ENCODE data around the gene COLQ. TPM values are rescaled to one million over a fixed set of nuclear protein-coding genes. Genes with fewer than 3 reads are reported as not detected.

Gene COLQ
- total RNA-seq, 1 donor from 2014 or later, result 10.0 TPM

GRCh38 chr3:15527031-15527459, 5.5 kb upstream of the COLQ start:
- TF ChIP-seq, protein P1, sequence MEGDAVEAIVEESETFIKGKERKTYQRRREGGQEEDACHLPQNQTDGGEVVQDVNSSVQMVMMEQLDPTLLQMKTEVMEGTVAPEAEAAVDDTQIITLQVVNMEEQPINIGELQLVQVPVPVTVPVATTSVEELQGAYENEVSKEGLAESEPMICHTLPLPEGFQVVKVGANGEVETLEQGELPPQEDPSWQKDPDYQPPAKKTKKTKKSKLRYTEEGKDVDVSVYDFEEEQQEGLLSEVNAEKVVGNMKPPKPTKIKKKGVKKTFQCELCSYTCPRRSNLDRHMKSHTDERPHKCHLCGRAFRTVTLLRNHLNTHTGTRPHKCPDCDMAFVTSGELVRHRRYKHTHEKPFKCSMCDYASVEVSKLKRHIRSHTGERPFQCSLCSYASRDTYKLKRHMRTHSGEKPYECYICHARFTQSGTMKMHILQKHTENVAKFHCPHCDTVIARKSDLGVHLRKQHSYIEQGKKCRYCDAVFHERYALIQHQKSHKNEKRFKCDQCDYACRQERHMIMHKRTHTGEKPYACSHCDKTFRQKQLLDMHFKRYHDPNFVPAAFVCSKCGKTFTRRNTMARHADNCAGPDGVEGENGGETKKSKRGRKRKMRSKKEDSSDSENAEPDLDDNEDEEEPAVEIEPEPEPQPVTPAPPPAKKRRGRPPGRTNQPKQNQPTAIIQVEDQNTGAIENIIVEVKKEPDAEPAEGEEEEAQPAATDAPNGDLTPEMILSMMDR (IDR thresholded peaks at IDR 0.05; ENCODE audit: unreplicated experiment), result peak; percentile 55
- Mint-ChIP-seq H3K9me3 (no peaks in the 10 kb centered on the region), H3K27ac (peak overlapping the region; percentile 60), H3K36me3 (peaks cover 3% of the 10 kb centered on the region), H3K27me3 (ENCODE audit: low read depth) (no peaks in the 10 kb centered on the region), H3K4me3 (no peak overlapping the region), H3K4me1 (peaks cover 11% of the 10 kb centered on the region)
- peak in 1 of 2 experiments; percentile 53 for DNase-seq (ENCODE audit: low spot score in 2 of 2, unreplicated experiment in 2 of 2)

DNA sequence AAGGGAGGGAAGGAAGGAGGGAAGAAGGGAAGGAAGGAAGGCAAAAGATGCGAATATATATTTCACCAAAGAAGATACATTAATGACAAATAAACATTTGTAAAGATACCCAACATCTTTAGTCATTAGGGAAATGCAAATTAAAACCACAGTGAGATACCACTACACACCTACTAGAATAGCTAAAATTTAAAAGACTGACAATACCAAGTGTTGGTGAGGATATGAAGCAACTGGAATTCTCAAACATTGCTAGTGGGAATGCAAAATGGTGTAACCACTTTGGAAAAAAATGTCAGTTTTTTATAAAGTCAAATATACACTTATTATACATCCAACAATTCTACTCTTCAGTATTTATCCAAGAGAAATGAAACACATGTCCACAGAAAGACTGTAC, 4.3 kb upstream of the COLQ start:
- Mint-ChIP-seq H3K4me1 (peaks cover 24% of the 10 kb centered on the region), H3K9me3 (no peaks in the 10 kb centered on the region)

GRCh38 chr3:15523660-15524417, 2.3 kb upstream of the COLQ start:
- Mint-ChIP-seq H3K27ac (no peak overlapping the region), H3K36me3 (peaks cover 2% of the 10 kb centered on the region), H3K27me3 (ENCODE audit: low read depth) (no peaks in the 10 kb centered on the region), H3K4me1 (peaks cover 30% of the 10 kb centered on the region), H3K4me3 (no peak overlapping the region), H3K9me3 (no peaks in the 10 kb centered on the region)
- TF ChIP-seq, protein P1 (IDR thresholded peaks at IDR 0.05; ENCODE audit: unreplicated experiment), result no peak
- no peak for DNase-seq (ENCODE audit: low spot score in 2 of 2, unreplicated experiment in 2 of 2)

More for the DNA sequence above, 4.3 kb upstream of the COLQ start:
- TF ChIP-seq, protein P1 (IDR thresholded peaks at IDR 0.05; ENCODE audit: unreplicated experiment), result no peak
- no peak overlapping the region for H3K4me3 Mint-ChIP-seq
- DNase-seq (ENCODE audit: low spot score in 2 of 2, unreplicated experiment in 2 of 2), result no peak
- no peaks in the 10 kb centered on the region for H3K27me3 Mint-ChIP-seq (ENCODE audit: low read depth)
- H3K27ac Mint-ChIP-seq, result no peak overlapping the region
- peaks cover 3% of the 10 kb centered on the region for H3K36me3 Mint-ChIP-seq

DNA sequence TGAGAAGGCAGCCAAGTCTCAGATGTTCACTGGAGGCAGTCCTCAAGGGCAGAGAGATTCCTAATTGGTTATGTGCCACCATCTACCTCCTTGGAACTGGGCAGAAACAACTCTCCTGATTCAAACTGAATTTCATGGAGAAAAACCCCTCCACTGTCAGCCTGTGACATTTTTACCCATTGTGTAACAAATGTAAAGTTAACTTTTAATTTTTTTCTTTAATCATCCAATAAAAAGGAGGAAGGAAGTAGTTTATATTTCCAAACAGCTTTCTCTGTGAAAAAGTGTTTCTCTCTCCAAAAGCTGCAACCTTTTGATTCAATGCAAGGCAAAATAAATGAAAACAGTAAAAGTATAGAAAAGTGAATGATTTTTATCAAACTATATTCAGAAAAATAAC, 510 bp upstream of the COLQ start:
- peak overlapping the region; percentile 3 for H3K27ac Mint-ChIP-seq

GRCh38 chr3:15520804-15521572, 518 bp downstream of the COLQ start:
- Mint-ChIP-seq H3K36me3 (peaks cover 3% of the 10 kb centered on the region), H3K9me3 (no peaks in the 10 kb centered on the region), H3K4me3 (peak overlapping the region; percentile 3), H3K27ac (peak overlapping the region; percentile 3), H3K27me3 (ENCODE audit: low read depth) (no peaks in the 10 kb centered on the region), H3K4me1 (peaks cover 19% of the 10 kb centered on the region)
- no peak for DNase-seq (ENCODE audit: low spot score in 2 of 2, unreplicated experiment in 2 of 2)
- TF ChIP-seq, protein P1 (IDR thresholded peaks at IDR 0.05; ENCODE audit: unreplicated experiment), result no peak

More for the DNA sequence above, 510 bp upstream of the COLQ start:
- TF ChIP-seq, protein P1 (IDR thresholded peaks at IDR 0.05; ENCODE audit: unreplicated experiment), result no peak
- no peak for DNase-seq (ENCODE audit: low spot score in 2 of 2, unreplicated experiment in 2 of 2)
- H3K27me3 Mint-ChIP-seq (ENCODE audit: low read depth), result no peaks in the 10 kb centered on the region
- no peaks in the 10 kb centered on the region for H3K9me3 Mint-ChIP-seq
- H3K4me1 Mint-ChIP-seq, result peaks cover 26% of the 10 kb centered on the region
- H3K36me3 Mint-ChIP-seq, result peaks cover 3% of the 10 kb centered on the region
- H3K4me3 Mint-ChIP-seq, result no peak overlapping the region

Measured in mesothelial cell of epicardium (in vitro differentiated cells).